Liver (tissue), 3 donors: ENCODE results near the gene TMEM232.

Experiments used
- ATF3 ChIP-seq: IDR thresholded peaks from 2 replicates; pipeline ENCODE4 v1.6.1; 2016; ENCODE audit warnings: antibody characterized with exemption
- EGR1 ChIP-seq, 2 donors: IDR thresholded peaks; 2 replicates each; pipeline ENCODE4 v1.6.1; 2016 to 2018; ENCODE audit warnings: antibody characterized with exemption in 2 of 2, low read depth in 2 of 2
- FOXA1 ChIP-seq: IDR thresholded peaks from 2 replicates; pipeline ENCODE4 v1.6.1; 2016; ENCODE audit warnings: antibody characterized with exemption
- GABPA ChIP-seq, 2 donors: IDR thresholded peaks in 1 of 2; conservative IDR thresholded peaks in 1 of 2; 2 replicates each; pipeline ENCODE4 v1.6.1; 2016; ENCODE audit warnings: antibody characterized with exemption in 2 of 2, mild to moderate bottlenecking in 1 of 2, moderate library complexity in 1 of 2
- JUND ChIP-seq, 2 donors: IDR thresholded peaks; 2 replicates each; pipeline ENCODE4 v1.6.1; 2016; ENCODE audit warnings: antibody characterized with exemption in 2 of 2
- NR2F2 ChIP-seq: IDR thresholded peaks from 2 replicates; pipeline ENCODE4 v1.6.1; 2016; ENCODE audit warnings: antibody characterized with exemption
- SP1 ChIP-seq: IDR thresholded peaks from 2 replicates; pipeline ENCODE4 v1.6.1; 2018; ENCODE audit warnings: antibody characterized with exemption, mild to moderate bottlenecking
- YY1 ChIP-seq: IDR thresholded peaks from 2 replicates; pipeline ENCODE4 v1.6.1; 2016; ENCODE audit warnings: antibody characterized with exemption, mild to moderate bottlenecking
- TF ChIP-seq, protein P1 (sequence below): fragments of 150-350 bp; IDR thresholded peaks from 2 replicates; pipeline ENCODE4 v1.5.1; 2017; ENCODE audit warnings: improper control_type of control experiment, low read depth, low read length; ENCODE audit not compliant: missing input control
- TF ChIP-seq, protein P2 (sequence below): IDR thresholded peaks from 2 replicates; pipeline ENCODE4 v1.6.1; 2016; ENCODE audit warnings: antibody characterized with exemption, mild to moderate bottlenecking
- TF ChIP-seq, protein P3 (sequence below): IDR thresholded peaks from 2 replicates; pipeline ENCODE4 v1.6.1; 2016; ENCODE audit warnings: antibody characterized with exemption
- donor health status: healthy.
- donor health status: healthy.

DNA sequence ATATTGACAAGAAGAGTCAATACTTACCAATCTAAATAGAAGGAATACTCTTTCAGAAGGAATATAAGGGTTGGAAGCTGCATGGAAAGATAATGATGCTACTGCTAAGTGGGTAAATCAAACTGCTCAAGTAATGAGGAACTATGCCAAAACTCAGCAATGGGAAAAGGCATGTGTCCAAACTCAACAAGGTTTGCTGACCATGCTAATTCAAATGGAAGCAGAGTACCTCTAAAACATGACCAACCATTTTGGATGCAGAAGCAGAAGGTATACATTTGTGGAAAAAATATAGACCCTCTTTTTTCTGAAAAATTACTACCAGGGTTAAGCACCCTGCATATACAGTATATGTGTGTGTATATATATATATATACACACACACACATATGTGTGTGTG, 21.1 kb downstream of the TMEM232 start:
- TF ChIP-seq, protein P1, sequence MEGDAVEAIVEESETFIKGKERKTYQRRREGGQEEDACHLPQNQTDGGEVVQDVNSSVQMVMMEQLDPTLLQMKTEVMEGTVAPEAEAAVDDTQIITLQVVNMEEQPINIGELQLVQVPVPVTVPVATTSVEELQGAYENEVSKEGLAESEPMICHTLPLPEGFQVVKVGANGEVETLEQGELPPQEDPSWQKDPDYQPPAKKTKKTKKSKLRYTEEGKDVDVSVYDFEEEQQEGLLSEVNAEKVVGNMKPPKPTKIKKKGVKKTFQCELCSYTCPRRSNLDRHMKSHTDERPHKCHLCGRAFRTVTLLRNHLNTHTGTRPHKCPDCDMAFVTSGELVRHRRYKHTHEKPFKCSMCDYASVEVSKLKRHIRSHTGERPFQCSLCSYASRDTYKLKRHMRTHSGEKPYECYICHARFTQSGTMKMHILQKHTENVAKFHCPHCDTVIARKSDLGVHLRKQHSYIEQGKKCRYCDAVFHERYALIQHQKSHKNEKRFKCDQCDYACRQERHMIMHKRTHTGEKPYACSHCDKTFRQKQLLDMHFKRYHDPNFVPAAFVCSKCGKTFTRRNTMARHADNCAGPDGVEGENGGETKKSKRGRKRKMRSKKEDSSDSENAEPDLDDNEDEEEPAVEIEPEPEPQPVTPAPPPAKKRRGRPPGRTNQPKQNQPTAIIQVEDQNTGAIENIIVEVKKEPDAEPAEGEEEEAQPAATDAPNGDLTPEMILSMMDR, result no peak
- TF ChIP-seq EGR1 (IDR thresholded peaks at IDR 0.05; ENCODE audit: low read depth in 2 of 2) (no peak), JUND (IDR thresholded peaks at IDR 0.05) (no peak), SP1 (no peak), NR2F2 (no peak), YY1 (no peak), GABPA (IDR thresholded peaks at IDR 0.05 in 1 of 2, conservative IDR thresholded peaks at IDR 0.05 in 1 of 2) (no peak), ATF3 (no peak), FOXA1 (no peak)
- TF ChIP-seq, protein P2, sequence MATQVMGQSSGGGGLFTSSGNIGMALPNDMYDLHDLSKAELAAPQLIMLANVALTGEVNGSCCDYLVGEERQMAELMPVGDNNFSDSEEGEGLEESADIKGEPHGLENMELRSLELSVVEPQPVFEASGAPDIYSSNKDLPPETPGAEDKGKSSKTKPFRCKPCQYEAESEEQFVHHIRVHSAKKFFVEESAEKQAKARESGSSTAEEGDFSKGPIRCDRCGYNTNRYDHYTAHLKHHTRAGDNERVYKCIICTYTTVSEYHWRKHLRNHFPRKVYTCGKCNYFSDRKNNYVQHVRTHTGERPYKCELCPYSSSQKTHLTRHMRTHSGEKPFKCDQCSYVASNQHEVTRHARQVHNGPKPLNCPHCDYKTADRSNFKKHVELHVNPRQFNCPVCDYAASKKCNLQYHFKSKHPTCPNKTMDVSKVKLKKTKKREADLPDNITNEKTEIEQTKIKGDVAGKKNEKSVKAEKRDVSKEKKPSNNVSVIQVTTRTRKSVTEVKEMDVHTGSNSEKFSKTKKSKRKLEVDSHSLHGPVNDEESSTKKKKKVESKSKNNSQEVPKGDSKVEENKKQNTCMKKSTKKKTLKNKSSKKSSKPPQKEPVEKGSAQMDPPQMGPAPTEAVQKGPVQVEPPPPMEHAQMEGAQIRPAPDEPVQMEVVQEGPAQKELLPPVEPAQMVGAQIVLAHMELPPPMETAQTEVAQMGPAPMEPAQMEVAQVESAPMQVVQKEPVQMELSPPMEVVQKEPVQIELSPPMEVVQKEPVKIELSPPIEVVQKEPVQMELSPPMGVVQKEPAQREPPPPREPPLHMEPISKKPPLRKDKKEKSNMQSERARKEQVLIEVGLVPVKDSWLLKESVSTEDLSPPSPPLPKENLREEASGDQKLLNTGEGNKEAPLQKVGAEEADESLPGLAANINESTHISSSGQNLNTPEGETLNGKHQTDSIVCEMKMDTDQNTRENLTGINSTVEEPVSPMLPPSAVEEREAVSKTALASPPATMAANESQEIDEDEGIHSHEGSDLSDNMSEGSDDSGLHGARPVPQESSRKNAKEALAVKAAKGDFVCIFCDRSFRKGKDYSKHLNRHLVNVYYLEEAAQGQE, result no peak
- TF ChIP-seq, protein P3, sequence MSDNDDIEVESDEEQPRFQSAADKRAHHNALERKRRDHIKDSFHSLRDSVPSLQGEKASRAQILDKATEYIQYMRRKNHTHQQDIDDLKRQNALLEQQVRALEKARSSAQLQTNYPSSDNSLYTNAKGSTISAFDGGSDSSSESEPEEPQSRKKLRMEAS, result no peak
